GM19043 (cell line): ENCODE data around the gene PKNOX2.
A peak's percentile ranks its signal among the peaks of the same experiment; 100 is the strongest.

Source experiments
- ATAC-seq: cut with Tn5 transposase; IDR thresholded peaks from one replicate; pipeline ENCODE4 v1.9.1; 2021; ENCODE audit warnings: low read depth; ENCODE audit not compliant: unreplicated experiment

PKNOX2 gene

DNA sequence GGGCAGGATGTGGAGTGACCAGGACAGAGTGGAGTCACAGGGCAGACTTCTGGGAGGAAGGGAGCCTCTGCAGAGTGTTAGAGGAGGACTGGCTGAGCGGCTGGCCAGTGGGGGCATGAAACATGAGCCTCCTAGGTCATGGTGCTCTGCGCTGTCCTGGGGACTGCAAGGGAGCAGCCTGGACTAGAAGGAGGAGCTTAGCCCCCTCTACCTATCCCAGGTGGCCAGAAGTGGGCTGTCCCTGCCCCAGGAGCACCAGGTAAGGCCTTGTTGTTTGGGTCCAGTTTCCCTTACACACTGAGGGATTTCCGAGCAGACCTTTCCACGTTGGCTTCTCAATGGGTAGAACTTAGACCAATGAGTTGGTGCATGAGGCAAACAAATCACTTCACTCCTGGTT is 7.4 kb downstream of the PKNOX2 start:
- no peak for ATAC-seq

DNA sequence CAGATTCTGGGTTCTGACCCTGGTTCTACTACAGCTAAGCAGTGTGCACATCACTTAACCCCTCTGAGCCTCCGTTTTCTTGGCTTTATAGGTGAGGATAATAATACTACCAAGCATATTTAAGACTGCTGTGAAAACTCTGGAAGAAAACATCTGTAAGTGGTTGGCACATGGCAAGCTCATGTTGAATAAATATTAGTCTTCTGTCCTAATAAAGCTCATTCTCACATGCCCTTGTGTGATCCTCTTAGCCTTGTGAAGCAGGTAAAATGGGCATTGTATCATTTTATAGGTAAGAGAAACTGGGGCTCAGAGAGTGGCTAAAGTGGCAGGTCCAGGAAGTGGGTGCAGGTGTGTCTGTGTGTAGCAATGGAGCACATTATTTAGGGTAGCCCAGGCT is 8.5 kb downstream of the PKNOX2 start:
- ATAC-seq: no peak

DNA sequence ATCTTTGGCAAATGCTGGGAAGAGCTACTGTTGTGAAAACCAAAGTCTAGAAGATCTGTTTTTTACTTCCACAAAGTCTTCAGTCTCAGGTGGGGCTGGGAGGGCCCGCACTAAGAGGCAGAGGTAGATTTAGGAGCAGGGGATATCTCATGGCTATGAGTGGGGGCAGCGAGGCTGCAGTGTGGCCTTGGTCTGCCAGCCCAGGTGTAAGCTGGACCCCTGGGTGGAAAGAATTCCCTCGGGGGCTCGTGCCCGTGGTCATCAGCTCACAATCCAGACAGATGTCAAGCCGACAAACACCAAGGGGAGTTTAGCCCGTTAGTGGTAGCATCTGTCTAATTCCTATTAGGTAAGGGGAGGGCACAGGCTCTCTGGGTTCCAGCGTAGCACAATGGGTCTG is 9.0 kb downstream of the PKNOX2 start:
- ATAC-seq: no peak

DNA sequence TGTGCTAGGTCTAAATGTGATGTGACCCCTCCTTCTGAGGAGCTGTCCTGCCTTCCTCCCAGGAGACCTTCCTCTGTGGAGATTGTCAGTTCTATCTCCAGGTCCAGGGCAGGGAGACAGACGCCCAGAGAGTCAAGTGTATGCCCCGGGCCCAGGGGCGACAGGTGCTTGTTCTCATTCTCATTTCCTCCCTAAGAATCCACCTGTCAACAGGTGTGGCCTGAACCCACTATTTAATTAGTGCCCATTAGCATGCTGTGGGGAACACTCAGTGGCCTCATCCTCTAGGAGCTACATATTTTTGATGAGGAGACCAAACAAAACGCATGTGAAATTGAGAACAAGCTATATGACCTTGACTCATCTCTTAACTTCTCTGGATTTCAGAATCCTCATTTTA is 9.5 kb downstream of the PKNOX2 start:
- ATAC-seq: no peak

DNA sequence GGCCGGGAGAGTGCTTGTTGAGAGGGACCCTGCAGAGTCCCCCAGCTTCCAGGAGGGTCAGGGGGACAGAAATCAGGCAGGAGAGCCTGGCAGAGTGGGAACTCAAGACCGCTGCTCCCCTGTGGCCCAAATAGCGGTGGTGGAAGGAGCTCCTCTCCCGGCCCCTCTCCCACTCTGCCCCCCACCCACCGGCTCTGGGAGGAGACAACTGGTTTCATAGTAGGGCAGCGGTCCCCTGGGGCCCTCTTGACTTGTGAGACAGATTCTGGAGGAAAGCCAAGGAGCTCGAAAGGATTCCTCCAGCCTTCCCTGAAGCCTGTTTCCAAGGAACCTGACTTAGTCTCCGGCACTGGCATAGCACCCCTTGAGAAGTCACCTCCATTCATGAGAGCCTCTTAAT is 10.1 kb downstream of the PKNOX2 start:
- no peak for ATAC-seq

DNA sequence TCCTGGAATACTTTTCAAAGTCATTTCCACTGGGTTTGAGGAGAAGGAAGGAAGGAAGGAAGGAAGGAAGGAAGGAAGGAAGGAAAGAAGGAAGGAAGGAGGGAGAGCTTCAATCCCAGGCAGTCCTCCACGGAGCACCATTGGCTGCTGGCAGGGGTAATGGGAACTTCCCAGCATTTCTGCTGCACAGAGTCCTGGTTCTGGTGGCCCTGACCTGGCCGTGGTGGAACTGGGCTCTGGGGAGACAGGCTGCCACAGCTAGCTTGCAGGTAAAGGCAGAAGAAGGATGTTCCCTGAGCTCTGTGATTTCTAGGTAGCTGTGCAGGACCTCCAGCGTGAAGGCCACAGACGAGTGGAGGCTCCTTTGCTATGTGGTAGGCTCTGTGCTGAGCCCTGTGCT is 10.6 kb downstream of the PKNOX2 start:
- ATAC-seq: no peak

DNA sequence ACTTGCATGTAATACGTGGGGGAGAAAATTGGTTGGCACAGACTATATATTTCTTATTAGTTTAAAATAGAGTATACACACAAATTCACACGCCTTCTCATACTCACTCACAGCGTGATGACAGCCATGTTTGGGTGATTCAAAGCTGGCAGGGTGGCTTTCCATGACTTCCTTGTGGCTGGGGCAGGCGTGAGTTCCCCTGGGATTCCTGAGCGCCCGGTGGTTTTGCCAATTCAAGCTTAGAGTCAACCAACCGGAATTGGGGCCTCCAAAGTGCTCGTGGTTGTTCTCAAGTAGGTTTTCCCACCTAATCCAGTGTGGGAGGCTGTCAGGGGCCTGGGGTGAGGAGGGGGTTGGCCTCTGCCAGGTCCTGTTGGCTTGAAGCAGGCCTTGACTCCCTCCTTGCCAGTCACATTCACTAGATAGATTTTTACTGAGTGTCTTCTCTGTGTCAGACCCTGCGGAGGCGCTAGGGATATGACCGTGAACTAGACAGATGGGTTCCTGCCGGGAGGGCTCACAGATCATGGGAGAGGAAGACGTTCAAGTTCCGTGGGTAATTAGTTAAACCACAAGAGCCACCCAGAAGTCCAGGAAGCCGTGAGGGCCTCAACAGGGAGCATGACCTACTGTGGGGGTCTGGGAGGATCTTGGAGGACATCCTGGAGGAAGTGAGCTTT is 11.5 kb downstream of the PKNOX2 start:
- no peak for ATAC-seq

DNA sequence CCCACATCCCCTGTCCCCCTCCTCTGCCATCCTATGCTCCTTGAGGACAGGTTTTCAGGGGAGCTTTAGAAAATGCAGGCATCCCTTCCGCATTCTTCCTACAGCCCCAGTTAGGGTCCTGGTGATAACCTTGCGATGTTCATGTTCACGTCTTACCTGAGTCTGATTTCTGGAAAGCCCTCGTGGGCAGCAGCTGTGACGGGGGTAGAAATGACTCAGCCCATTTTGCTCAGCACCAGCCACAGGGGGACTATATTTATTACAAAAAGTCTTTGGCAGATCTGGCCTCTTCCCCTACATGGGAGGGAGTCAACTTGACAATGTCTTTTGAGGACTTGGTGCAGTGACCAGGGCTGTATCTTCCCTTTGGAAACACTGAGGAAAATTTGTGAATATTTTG is 12.3 kb downstream of the PKNOX2 start:
- ATAC-seq: peak; percentile 49

DNA sequence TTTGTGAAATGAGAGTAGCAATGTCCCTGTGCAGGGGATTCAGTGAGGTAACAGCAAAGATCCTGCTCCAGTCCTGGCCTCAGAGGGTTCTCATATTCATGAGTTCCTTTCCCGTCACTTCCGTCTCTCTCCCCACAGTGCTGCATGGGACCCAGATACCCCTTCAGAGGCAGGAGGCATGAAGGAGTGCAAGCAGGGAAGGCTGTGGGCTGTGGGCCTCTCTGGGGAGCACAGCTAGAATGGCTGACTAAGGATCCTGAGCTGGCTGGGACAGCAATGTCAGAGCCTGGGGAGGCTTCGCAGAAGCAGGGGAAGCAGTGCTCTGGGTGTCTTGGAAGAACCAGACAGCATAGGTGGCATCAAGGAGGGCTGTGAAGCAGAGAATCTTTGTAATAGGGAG is 13.0 kb downstream of the PKNOX2 start:
- ATAC-seq: no peak

DNA sequence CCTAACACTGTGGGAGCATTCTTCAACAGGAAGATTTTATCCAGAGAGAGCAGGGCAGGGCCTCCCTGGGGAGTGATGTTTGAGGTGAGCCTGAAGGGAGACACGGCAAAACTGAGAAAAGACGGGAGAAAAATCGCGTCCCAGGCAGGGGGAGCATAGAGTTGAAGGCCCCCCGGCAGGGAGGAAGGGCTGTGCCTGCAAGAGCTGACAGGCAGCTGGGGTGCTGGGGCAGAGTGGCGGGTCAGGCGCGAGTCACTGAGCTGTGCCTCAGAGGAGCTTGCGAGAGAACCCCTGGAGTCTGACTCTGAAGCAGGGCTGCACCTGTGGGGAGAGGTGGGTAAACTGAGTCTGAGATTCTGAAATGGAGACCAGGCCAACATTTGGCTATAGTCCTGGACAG is 14.8 kb downstream of the PKNOX2 start:
- ATAC-seq: no peak

DNA sequence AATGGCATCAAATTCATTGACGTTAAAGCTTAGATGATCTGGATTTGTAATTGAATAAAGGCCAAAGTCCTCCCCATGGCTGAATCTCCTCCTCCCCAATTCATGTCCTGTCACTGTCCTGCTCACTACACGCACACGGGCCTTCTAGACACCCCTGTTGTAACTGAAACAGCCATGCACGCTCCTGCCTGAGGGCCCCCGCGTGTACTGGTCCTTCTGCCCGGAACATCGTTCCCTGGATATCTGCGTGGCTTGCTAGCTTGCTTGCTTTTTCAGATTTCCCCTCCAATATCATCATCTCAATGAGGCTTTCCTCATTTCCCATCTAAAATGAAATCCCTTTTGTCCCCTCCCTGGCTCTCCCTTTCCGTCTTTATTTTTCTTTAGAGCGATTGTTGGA is 15.3 kb downstream of the PKNOX2 start:
- no peak for ATAC-seq

DNA sequence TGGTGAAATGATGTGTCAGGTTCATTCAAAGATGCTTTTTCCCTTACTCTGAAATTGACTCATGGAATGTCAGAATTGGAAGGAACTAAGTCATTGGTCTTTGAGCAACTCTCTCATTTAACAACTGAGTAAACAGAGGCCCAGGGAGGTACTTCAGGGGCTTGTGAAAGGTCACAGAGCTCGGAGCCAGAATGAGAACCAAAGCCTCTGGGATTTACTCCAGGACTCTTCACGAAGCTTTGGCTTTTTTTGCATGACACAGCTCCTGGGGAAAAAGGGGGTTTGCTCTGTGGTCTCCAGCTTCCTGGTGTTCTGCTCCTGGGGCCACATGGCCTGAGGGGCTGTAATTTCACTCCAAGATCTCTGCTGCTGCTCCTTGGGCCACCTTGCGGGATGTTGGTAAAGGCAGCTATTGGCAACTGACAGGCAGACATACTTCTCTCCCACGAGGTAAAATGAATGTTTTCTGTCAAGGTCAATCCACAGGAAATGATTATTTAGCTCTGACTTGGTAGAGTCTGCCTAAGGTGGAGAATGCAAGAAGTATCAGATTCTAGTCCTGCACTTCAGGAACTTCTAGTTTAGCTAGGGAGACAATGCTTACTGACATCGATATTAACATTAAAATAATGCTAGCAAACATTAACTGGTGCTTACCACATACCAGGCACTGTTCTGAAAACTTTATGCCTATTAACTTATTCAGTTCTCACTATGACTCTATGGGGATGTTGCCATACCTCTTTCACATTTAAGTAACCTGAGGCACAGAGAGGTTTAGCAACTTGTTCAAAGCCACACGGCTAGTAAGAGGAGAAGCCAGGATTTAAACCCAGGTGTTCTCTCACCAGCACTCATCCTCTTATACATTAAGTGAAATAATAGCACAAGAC is 16.1 kb downstream of the PKNOX2 start:
- ATAC-seq: peak; percentile 70

DNA sequence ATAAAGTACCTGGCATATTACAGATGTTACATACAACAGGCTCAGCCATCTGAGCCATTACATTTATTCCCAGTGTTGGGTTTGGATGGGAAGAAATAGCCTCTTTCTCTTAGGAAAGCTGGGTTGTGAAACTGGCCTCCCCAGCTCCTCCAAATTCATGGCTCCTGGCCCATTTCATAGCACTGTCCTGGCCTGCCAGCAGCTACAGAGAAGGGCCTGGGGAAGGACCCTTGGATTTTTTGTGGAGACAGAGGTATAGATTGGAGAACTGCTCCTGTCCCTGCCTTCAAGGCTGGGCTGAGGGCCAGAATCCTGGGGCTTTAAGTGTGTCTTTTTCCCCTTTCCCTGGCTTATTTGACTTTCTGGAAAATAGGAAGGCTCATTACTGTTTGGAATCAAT is 18.0 kb downstream of the PKNOX2 start:
- no peak for ATAC-seq

DNA sequence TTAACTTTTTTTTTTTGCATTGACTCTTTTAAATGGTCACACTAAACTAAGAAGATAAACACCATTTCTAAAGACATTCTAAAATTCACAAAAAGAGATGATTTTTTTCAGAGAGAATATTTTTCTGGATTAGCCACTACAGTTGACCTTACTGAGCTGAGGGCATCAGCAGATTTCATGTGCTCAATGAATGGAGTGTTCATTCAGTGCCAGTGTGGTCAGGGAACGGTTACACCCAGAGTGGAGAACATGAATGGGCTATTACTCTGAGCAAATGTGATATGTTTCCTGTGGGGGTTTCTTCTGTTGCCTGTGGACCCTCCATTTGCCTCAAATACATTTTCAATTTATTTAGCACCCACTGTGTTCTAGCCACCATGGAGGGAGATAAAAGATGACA is 19.1 kb downstream of the PKNOX2 start:
- ATAC-seq: no peak

DNA sequence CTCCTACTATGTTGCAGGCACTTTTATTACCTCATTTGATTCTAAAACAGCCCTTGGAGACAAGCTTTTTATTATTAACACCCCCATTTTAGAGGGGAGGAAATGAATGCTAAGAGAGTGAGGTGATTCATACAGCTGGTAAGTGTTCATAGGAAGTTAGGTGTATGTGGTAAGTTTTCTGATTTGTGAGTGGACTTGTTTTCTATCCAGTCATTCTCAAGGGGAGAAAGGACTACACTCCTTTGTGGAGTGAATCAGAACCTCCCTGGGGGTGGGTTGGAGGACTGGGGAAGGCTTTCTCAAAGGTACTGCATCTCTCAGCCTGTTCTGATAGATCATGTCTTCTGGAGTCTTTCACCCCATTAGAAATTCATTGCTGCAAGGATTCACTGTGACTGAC is 23.5 kb downstream of the PKNOX2 start:
- no peak for ATAC-seq

DNA sequence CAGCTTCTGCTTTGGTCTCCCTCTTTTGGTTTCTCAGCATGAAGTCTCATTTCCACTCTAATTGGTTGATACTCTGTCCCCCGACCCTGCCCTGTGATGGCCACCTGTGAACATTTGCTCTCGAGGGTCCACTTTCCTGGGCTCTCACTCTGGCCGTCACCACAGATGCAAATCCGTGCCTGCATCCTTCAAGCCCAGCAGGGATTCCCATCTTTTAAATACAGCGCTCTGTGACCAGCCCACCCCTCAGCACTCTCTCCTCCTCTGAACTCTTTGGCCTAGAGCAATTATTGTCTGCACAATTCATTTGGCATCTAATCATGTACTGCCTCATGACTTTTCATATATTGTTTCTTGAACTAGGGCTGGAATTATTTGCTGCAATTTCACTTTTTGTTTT is 26.0 kb downstream of the PKNOX2 start:
- no peak for ATAC-seq

DNA sequence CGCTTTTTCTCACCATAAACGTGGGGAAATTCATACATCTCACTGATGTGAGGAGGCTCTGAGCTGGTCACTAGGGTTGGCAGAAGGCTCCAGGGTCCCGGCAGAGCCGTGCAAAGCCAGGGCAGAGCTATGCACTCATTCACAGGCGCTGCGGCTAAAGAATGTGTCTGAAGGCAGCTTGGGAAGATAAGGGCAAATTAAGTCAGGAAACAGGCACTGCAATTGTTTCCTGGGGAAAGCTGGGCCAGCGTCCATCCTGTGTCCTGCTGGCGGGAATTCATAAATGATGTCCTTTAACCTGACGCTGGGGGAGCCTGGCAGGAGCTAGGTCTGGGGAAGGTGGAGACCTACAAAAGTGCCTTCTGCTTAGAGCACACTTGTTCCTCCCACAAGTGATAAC is 27.6 kb downstream of the PKNOX2 start:
- ATAC-seq: no peak

DNA sequence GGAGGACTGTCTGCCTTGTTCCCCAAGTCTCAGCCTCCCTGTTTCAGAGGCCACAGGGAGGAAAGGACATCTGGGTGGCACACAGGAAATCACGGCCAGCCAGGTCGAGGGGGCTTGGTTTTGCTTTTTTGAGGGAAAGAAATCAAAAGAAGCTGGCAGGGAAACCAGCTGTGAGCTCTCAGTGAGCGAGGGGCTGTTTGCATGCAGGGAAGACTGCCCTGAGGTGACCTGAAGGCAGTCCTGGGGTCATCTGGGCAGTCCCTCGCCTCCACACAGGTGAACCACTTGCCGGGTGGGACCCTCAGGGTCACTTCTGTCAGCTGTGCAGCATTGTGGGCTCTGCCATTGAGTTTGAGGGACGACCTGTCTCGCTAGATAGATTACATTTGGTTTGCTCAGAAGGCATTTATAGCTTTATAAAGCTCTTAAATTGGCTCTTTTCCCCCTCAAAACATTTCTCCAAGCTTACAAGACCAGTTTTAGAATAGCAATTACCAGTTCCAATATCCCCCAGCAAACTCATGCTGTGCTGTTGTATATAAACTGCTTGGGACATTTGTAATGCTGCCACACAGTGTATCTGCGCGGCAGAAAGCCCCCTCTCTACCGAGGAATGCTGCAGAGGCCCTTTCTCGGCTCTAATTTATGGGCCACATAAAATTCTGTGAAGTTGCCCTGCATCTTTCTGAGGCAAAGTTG is 28.3 kb downstream of the PKNOX2 start:
- ATAC-seq: no peak

DNA sequence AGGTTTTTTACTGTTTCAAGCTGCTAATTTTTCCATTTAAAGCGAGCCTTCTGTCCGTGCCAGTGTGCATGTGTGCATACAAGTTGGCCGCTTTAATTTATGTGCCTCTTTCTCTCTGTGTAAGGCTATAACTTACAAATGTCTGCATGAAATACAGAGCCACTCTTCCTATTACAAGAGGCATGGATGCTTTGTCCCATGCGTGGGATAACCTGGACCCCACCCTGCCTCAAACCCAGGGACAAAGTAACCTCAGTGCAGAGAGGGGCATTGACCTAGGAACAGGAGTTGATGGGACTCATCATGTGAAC is 28.8 kb downstream of the PKNOX2 start:
- ATAC-seq: no peak

DNA sequence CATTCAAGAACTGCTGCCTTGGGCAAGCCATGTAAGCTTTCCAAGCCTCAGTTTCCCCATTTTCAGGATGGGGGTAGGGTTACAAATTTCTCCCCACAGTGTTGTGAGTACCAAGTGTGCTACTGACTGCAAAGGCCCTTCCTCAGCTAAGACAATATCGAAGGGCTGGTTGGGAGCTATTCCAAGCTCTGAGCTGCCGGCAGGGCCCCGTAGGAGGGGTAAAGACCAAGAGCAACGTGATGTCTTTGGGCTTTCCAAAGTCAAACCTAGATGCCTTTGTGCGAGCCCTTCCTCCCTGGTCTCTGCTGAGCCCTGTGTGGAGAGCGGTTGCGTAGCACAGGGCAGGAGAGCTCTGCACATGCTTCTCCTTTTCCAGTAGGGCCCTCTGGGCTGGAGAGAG is 29.3 kb downstream of the PKNOX2 start:
- ATAC-seq: no peak

DNA sequence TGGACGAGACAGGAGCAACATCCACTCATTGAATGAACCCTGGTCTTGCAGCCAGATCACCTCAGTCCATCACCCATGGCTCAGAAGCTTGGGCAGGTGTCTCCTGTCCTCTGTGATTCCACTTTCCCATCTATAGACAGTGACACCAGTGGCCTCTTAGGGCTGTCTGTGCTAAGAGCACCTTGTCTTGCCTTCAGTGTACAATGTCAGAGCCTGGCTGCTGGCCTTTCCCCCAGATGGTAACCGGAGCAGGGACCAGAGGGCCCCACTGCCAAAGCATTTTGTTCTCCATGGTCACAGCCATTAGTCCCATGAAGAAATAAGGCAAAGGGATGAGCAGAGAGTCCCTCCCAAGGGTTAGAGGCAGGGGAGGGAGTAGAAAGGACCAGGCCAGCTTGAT is 35.4 kb downstream of the PKNOX2 start:
- ATAC-seq: no peak

DNA sequence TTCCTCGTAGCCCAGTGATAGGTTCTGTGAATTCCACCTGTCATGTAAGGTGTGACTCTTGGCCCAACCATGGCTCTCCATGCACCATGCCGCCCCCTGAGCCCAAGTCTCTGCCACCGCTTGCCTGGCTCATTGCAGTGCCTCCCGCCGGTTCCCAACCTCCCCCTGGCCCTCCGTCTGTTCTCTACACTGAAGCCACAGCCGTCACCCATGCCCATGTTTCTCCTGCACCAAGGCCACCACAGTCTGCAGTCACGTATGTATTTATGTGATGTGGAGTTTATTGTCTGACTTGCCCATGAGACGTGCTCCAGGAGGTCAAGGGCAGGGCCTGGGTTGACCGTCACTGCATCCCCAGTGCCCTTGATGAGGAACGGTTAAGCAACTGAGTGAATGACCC is 35.9 kb downstream of the PKNOX2 start:
- ATAC-seq: no peak
